A673 (cell line): ENCODE data around the gene PASK. TPM values are rescaled to one million over a fixed set of nuclear protein-coding genes. Genes with fewer than 3 reads are reported as not detected.

ENCODE experiments used
- BruUV-seq: library from RNA; stranded (reverse); fragments of 400-500 nt; replicated peaks from 2 replicates; lab custom pipeline; 2021; lab: Mats Ljungman, UMichigan
- CTCF ChIA-PET: fragments of 300-600 bp; sonication (Branson Sonifier 250); formaldehyde crosslinking; loops from one replicate; lab custom pipeline; 2022; ENCODE audit warnings: antibody characterized with exemption; lab: Charles Lee
- POLR2A ChIA-PET: fragments of 300-600 bp; sonication (Branson Sonifier 250); formaldehyde crosslinking; loops from one replicate; lab custom pipeline; 2022; ENCODE audit warnings: antibody characterized with exemption; ENCODE audit not compliant: low non-redundant PET; lab: Charles Lee
- DNase-seq: peaks from one replicate; pipeline ENCODE4 v3.0.0-alpha.2; 2015; ENCODE audit warnings: low spot score
- H3K27ac ChIP-seq: fragments of 200-600 bp; sonication (generic); 2 replicates; pipeline ENCODE4 v1.5.1; 2016; ENCODE audit warnings: mixed run types, low read depth, mild to moderate bottlenecking, mixed read lengths, antibody characterized with exemption, low read length; ENCODE audit not compliant: poor library complexity, severe bottlenecking
- H3K27me3 ChIP-seq: fragments of 200-600 bp; sonication (generic); replicated peaks from 2 replicates; pipeline ENCODE4 v1.6.1; 2017; ENCODE audit warnings: mixed run types, low read depth, mild to moderate bottlenecking, mixed read lengths, antibody characterized with exemption, low read length; ENCODE audit not compliant: insufficient read depth, poor library complexity
- H3K36me3 ChIP-seq: fragments of 200-600 bp; sonication (generic); 2 replicates; pipeline ENCODE4 v1.6.1; 2016; ENCODE audit warnings: mixed run types, mild to moderate bottlenecking, mixed read lengths, antibody characterized with exemption, low read length; ENCODE audit not compliant: insufficient read depth, poor library complexity, severe bottlenecking
- H3K4me1 ChIP-seq: fragments of 200-600 bp; sonication (generic); 2 replicates; pipeline ENCODE4 v1.6.1; 2017; ENCODE audit warnings: mixed run types, mild to moderate bottlenecking, mixed read lengths, antibody characterized with exemption, low read length; ENCODE audit not compliant: insufficient read depth, poor library complexity, severe bottlenecking
- H3K4me3 ChIP-seq: fragments of 200-600 bp; sonication (generic); 2 replicates; pipeline ENCODE4 v1.5.1; 2016; ENCODE audit warnings: low read depth, mixed run types, mild to moderate bottlenecking, mixed read lengths, low read length; ENCODE audit not compliant: poor library complexity, severe bottlenecking
- H3K9me3 ChIP-seq: fragments of 200-600 bp; sonication (generic); 2 replicates; pipeline ENCODE4 v1.6.1; 2016; ENCODE audit warnings: mixed run types, low read depth, mild to moderate bottlenecking, mixed read lengths, antibody characterized with exemption, low read length; ENCODE audit not compliant: poor library complexity, severe bottlenecking
- CTCF ChIP-seq: fragments of 300-800, 200-600 bp; sonication (generic); conservative IDR thresholded peaks from 2 replicates; pipeline ENCODE4 v1.5.1; 2017; ENCODE audit warnings: low read depth, mild to moderate bottlenecking, antibody characterized with exemption, low read length, moderate library complexity, mixed read lengths
- EZH2 ChIP-seq: fragments of 200-600 bp; sonication (generic); IDR thresholded peaks from 2 replicates; pipeline ENCODE4 v1.6.1; 2017; ENCODE audit warnings: borderline replicate concordance, low read depth, mild to moderate bottlenecking, mixed read lengths, antibody characterized with exemption, low read length; ENCODE audit not compliant: poor library complexity, severe bottlenecking
- intact Hi-C: fragments of 100-400 bp; cut with micrococcal nuclease; formaldehyde crosslinking; loops from one replicate; pipeline ENCODE4 v1.10.0; 2022; ENCODE audit not compliant: unreplicated experiment
- total RNA-seq: library from RNA; stranded (reverse); gene quantifications from 2 replicates; pipeline ENCODE4 v1.2.3, GENCODE V29; 2021

PASK gene
- total RNA-seq, 1 experiment from 2014 or later, result 59.4 TPM

GRCh38 chr2:241191081-241191480, 41.8 kb upstream of the PASK start:
- Histone ChIP-seq H3K36me3 (no peaks in the 10 kb centered on the region), H3K4me3 (no peak overlapping the region), H3K9me3 (no peaks in the 10 kb centered on the region), H3K27me3 (no peaks in the 10 kb centered on the region), H3K27ac (no peak overlapping the region), H3K4me1 (no peaks in the 10 kb centered on the region)
- CTCF ChIA-PET, result no interaction called here
- POLR2A ChIA-PET, result no interaction called here
- TF ChIP-seq CTCF, result no peak
- no TSS peak for BruUV-seq
- DNase-seq, result no peak
- intact Hi-C loops, result no loop called here

GRCh38 chr2:241190291-241190981, 41.2 kb upstream of the PASK start:
- TF ChIP-seq CTCF, result no peak
- ChIA-PET CTCF (no interaction called here), POLR2A (no interaction called here)
- DNase-seq, result no peak
- H3K4me1 ChIP-seq, result no peaks in the 10 kb centered on the region
- no peaks in the 10 kb centered on the region for H3K36me3 ChIP-seq
- no peaks in the 10 kb centered on the region for H3K9me3 ChIP-seq
- no peak overlapping the region for H3K4me3 ChIP-seq
- no TSS peak for BruUV-seq
- H3K27ac ChIP-seq, result no peak overlapping the region
- H3K27me3 ChIP-seq, result no peaks in the 10 kb centered on the region
- intact Hi-C loops, result no loop called here

GRCh38 chr2:241189856-241190201, 40.6 kb upstream of the PASK start:
- intact Hi-C loops, result no loop called here
- Histone ChIP-seq H3K4me1 (no peaks in the 10 kb centered on the region), H3K36me3 (no peaks in the 10 kb centered on the region), H3K4me3 (no peak overlapping the region), H3K27ac (no peak overlapping the region), H3K27me3 (no peaks in the 10 kb centered on the region), H3K9me3 (no peaks in the 10 kb centered on the region)
- no TSS peak for BruUV-seq
- TF ChIP-seq EZH2, result no peak
- no peak for TF ChIP-seq CTCF
- POLR2A ChIA-PET, result no interaction called here
- CTCF ChIA-PET, result no interaction called here
- no peak for DNase-seq
